GM21528 (cell line): ENCODE measurements around the gene MIF.
A peak's percentile ranks its signal among the peaks of the same experiment; 100 is the strongest.

Source experiments
- ATAC-seq: cut with Tn5 transposase; IDR thresholded peaks from one replicate; pipeline ENCODE4 v1.9.1; 2021; ENCODE audit warnings: mild to moderate bottlenecking, moderate library complexity; ENCODE audit not compliant: unreplicated experiment, low FRiP score

MIF gene

GRCh38 chr22:23874871-23875270 is 19.3 kb upstream of the MIF start:
- ATAC-seq, result no peak

GRCh38 chr22:23875801-23876200 is 18.4 kb upstream of the MIF start:
- no peak for ATAC-seq

- no peak for ATAC-seq
These were observed 16.6 kb upstream of the MIF start for GRCh38 chr22:23877566-23877965.

GRCh38 chr22:23878219-23878618 is 16.0 kb upstream of the MIF start:
- ATAC-seq, result no peak

- ATAC-seq, result no peak
These were observed 11.8 kb upstream of the MIF start for GRCh38 chr22:23882370-23882769.

GRCh38 chr22:23883658-23884057 is 10.5 kb upstream of the MIF start:
- ATAC-seq, result no peak

- ATAC-seq, result no peak
These were observed 10.0 kb upstream of the MIF start for GRCh38 chr22:23884140-23884539.

- ATAC-seq, result no peak
These were observed 5.4 kb upstream of the MIF start for GRCh38 chr22:23888615-23889401.

- ATAC-seq, result no peak
These were observed 4.6 kb upstream of the MIF start for GRCh38 chr22:23889620-23890019.

GRCh38 chr22:23891726-23892125 is 2.5 kb upstream of the MIF start:
- ATAC-seq, result no peak

- ATAC-seq, result no peak
These were observed 2.1 kb upstream of the MIF start for GRCh38 chr22:23892130-23892529.

- no peak for ATAC-seq
These were observed 1.5 kb upstream of the MIF start for GRCh38 chr22:23892706-23893105.

GRCh38 chr22:23893121-23893944 is 850 bp upstream of the MIF start:
- ATAC-seq, result no peak

GRCh38 chr22:23894710-23895598 is 771 bp downstream of the MIF start:
- ATAC-seq, result peak; percentile 13

- no peak for ATAC-seq
These were observed 1.5 kb downstream of the MIF start for GRCh38 chr22:23895599-23896144.

- ATAC-seq, result no peak
These were observed 2.0 kb downstream of the MIF start for GRCh38 chr22:23896166-23896522.

GRCh38 chr22:23896523-23897186 is 2.5 kb downstream of the MIF start:
- ATAC-seq, result no peak

- ATAC-seq, result no peak
These were observed 3.1 kb downstream of the MIF start for GRCh38 chr22:23897320-23897719.

GRCh38 chr22:23898006-23898974 is 4.1 kb downstream of the MIF start:
- ATAC-seq, result no peak
